Measurements from ENCODE around the gene NCKAP5. TPM values are rescaled to one million over a fixed set of nuclear protein-coding genes. Genes with fewer than 3 reads are reported as not detected.
A peak's percentile ranks its signal among the peaks of the same experiment; 100 is the strongest.

Gene NCKAP5
- total and polyA plus RNA-seq, 7 experiments from 2014 or later: 0.12 TPM; not detected in 6

- Histone ChIP-seq H3K4me1 (ENCODE audit: control insufficient read depth in 2 of 2, insufficient read depth in 2 of 2, low read length in 2 of 2) (no peaks in the 10 kb centered on the region), H3K27me3 (ENCODE audit: control insufficient read depth in 2 of 2, insufficient read depth in 2 of 2, low read length in 2 of 2) (no peaks in the 10 kb centered on the region), H3K9me3 (ENCODE audit: control insufficient read depth in 2 of 3, low read length in 3 of 3) (no peaks in the 10 kb centered on the region), H3K36me3 (ENCODE audit: control insufficient read depth in 2 of 3, insufficient read depth in 3 of 3, low read length in 3 of 3) (no peaks in the 10 kb centered on the region), H3K27ac (ENCODE audit: low read depth, low read length) (no peak overlapping the region), H3K4me3 (ENCODE audit: low read length) (no peak overlapping the region)
- no peaks in the 10 kb centered on the region for H3K4me1 Mint-ChIP-seq
- H3K36me3 Mint-ChIP-seq: no peaks in the 10 kb centered on the region
- intact Hi-C loops (cut with micrococcal nuclease): no loop called here
- no peak overlapping the region for H3K27ac Mint-ChIP-seq
- CTCF ChIA-PET: no interaction called here
- DNase-seq (no peak), ATAC-seq (no peak)
- POLR2A ChIA-PET: no interaction called here
- H3K4me3 Mint-ChIP-seq: no peak overlapping the region
- peaks cover 0 to 3% (median 0%) of the 10 kb centered on the region in 11 donors for H3K9me3 Mint-ChIP-seq
- H3K27me3 Mint-ChIP-seq: no peaks in the 10 kb centered on the region
These were observed 723.7 kb downstream of the NCKAP5 start for GRCh38 chr2:132844585-132844984.

GRCh38 chr2:132837769-132838168, 730.5 kb downstream of the NCKAP5 start:
- H3K36me3 ChIP-seq (ENCODE audit: control insufficient read depth in 2 of 3, insufficient read depth in 3 of 3, low read length in 3 of 3): no peaks in the 10 kb centered on the region
- ChIA-PET POLR2A (no interaction called here), CTCF (no interaction called here)
- no peak for ATAC-seq
- H3K27me3 Mint-ChIP-seq: no peaks in the 10 kb centered on the region
- no peak overlapping the region for H3K4me3 Mint-ChIP-seq
- H3K27ac Mint-ChIP-seq: no peak overlapping the region
- H3K27ac ChIP-seq (ENCODE audit: low read depth, low read length): no peak overlapping the region
- intact Hi-C loops (cut with micrococcal nuclease): no loop called here
- no peaks in the 10 kb centered on the region for H3K4me1 Mint-ChIP-seq
- no peaks in the 10 kb centered on the region for H3K4me1 ChIP-seq (ENCODE audit: control insufficient read depth in 2 of 2, insufficient read depth in 2 of 2, low read length in 2 of 2)
- no peak for DNase-seq
- H3K27me3 ChIP-seq (ENCODE audit: control insufficient read depth in 2 of 2, insufficient read depth in 2 of 2, low read length in 2 of 2): no peaks in the 10 kb centered on the region
- H3K9me3 ChIP-seq (ENCODE audit: control insufficient read depth in 2 of 3, low read length in 3 of 3): no peaks in the 10 kb centered on the region
- H3K9me3 Mint-ChIP-seq: peaks cover 0 to 37% (median 9%) of the 10 kb centered on the region in 11 donors
- H3K4me3 ChIP-seq (ENCODE audit: low read length): no peak overlapping the region
- no peaks in the 10 kb centered on the region for H3K36me3 Mint-ChIP-seq

DNA sequence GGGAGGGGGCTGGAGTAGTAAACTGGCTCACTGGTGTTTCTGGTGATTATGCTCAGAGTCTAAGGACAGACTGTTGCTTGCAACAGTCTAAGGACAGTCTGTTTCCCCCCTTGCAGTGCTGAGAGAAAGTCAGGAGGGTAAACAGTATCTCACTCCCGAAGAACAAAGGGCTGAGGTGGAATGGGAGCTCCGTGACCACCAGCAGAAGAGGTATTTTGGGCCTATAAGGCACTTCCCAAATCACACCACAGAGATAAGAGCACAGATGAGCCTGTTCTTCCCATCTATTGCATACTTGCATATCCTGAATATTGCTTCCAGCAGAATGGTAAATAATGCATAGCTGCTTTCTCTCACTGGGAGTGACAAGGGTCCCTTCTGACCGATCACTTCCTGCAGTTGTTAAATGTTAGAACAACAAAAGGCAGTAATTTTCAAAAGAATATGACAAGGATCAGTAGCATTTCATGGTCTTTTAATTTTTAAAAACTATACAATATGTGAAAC, 737.9 kb downstream of the NCKAP5 start:
- Histone ChIP-seq H3K36me3 (ENCODE audit: control insufficient read depth in 2 of 3, insufficient read depth in 3 of 3, low read length in 3 of 3) (no peaks in the 10 kb centered on the region), H3K4me3 (ENCODE audit: low read length) (no peak overlapping the region), H3K27me3 (ENCODE audit: control insufficient read depth in 2 of 2, insufficient read depth in 2 of 2, low read length in 2 of 2) (no peaks in the 10 kb centered on the region), H3K9me3 (ENCODE audit: control insufficient read depth in 2 of 3, low read length in 3 of 3) (no peaks in the 10 kb centered on the region), H3K27ac (ENCODE audit: low read depth, low read length) (no peak overlapping the region), H3K4me1 (ENCODE audit: control insufficient read depth in 2 of 2, insufficient read depth in 2 of 2, low read length in 2 of 2) (no peaks in the 10 kb centered on the region)
- Mint-ChIP-seq H3K4me1 (no peaks in the 10 kb centered on the region), H3K27ac (no peak overlapping the region), H3K9me3 (peaks cover 0 to 16% (median 9%) of the 10 kb centered on the region in 11 donors), H3K27me3 (no peaks in the 10 kb centered on the region), H3K36me3 (no peaks in the 10 kb centered on the region), H3K4me3 (no peak overlapping the region)
- ChIA-PET CTCF (no interaction called here), POLR2A (no interaction called here)
- intact Hi-C loops (cut with micrococcal nuclease): no loop called here
- DNase-seq (no peak), ATAC-seq (no peak)

GRCh38 chr2:132825601-132826000, 742.7 kb downstream of the NCKAP5 start:
- DNase-seq (no peak), ATAC-seq (no peak)
- CTCF ChIA-PET: no interaction called here
- H3K4me3 Mint-ChIP-seq: no peak overlapping the region
- H3K36me3 Mint-ChIP-seq: no peaks in the 10 kb centered on the region
- no peaks in the 10 kb centered on the region for H3K27me3 Mint-ChIP-seq
- no peaks in the 10 kb centered on the region for H3K4me1 Mint-ChIP-seq
- Histone ChIP-seq H3K9me3 (ENCODE audit: control insufficient read depth in 2 of 3, low read length in 3 of 3) (no peaks in the 10 kb centered on the region), H3K4me1 (ENCODE audit: control insufficient read depth in 2 of 2, insufficient read depth in 2 of 2, low read length in 2 of 2) (no peaks in the 10 kb centered on the region), H3K27ac (ENCODE audit: low read depth, low read length) (no peak overlapping the region), H3K36me3 (ENCODE audit: control insufficient read depth in 2 of 3, insufficient read depth in 3 of 3, low read length in 3 of 3) (no peaks in the 10 kb centered on the region), H3K4me3 (ENCODE audit: low read length) (no peak overlapping the region), H3K27me3 (ENCODE audit: control insufficient read depth in 2 of 2, insufficient read depth in 2 of 2, low read length in 2 of 2) (no peaks in the 10 kb centered on the region)
- H3K9me3 Mint-ChIP-seq: peaks cover 0 to 12% (median 3%) of the 10 kb centered on the region in 11 donors
- no peak overlapping the region for H3K27ac Mint-ChIP-seq
- POLR2A ChIA-PET: no interaction called here
- intact Hi-C loops (cut with micrococcal nuclease): no loop called here

DNA sequence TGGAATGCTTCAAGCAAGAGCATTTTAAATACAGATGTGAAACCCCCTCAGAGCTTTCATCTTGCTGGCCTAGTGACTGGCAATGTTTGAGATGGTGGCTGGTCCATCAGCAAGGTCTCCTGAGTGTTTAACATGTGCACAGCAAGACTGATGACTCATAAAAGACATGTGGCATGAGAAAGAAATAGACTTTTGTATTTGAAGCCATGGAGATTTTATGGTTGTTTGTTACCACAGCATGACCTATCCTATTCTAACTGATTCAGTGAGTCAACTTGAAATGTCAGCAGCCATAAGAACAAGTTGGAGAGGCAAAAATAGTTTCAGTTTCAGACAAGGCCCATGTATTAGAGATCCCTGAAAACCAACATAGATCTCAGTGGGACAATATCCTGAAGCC, 743.5 kb downstream of the NCKAP5 start:
- no peaks in the 10 kb centered on the region for H3K4me1 ChIP-seq (ENCODE audit: control insufficient read depth in 2 of 2, insufficient read depth in 2 of 2, low read length in 2 of 2)
- Mint-ChIP-seq H3K27ac (no peak overlapping the region), H3K4me1 (no peaks in the 10 kb centered on the region), H3K9me3 (peaks cover 0 to 12% (median 0%) of the 10 kb centered on the region in 11 donors), H3K27me3 (no peaks in the 10 kb centered on the region), H3K36me3 (no peaks in the 10 kb centered on the region), H3K4me3 (no peak overlapping the region)
- intact Hi-C loops (cut with micrococcal nuclease): no loop called here
- H3K9me3 ChIP-seq (ENCODE audit: control insufficient read depth in 2 of 3, low read length in 3 of 3): no peaks in the 10 kb centered on the region
- no peak for DNase-seq
- ChIA-PET CTCF (no interaction called here), POLR2A (no interaction called here)
- no peak overlapping the region for H3K27ac ChIP-seq (ENCODE audit: low read depth, low read length)
- H3K36me3 ChIP-seq (ENCODE audit: control insufficient read depth in 2 of 3, insufficient read depth in 3 of 3, low read length in 3 of 3): no peaks in the 10 kb centered on the region
- no peak for ATAC-seq
- H3K4me3 ChIP-seq (ENCODE audit: low read length): no peak overlapping the region
- no peaks in the 10 kb centered on the region for H3K27me3 ChIP-seq (ENCODE audit: control insufficient read depth in 2 of 2, insufficient read depth in 2 of 2, low read length in 2 of 2)

- Histone ChIP-seq H3K4me1 (ENCODE audit: control insufficient read depth in 2 of 2, insufficient read depth in 2 of 2, low read length in 2 of 2) (no peaks in the 10 kb centered on the region), H3K27me3 (ENCODE audit: control insufficient read depth in 2 of 2, insufficient read depth in 2 of 2, low read length in 2 of 2) (no peaks in the 10 kb centered on the region), H3K9me3 (ENCODE audit: control insufficient read depth in 2 of 3, low read length in 3 of 3) (no peaks in the 10 kb centered on the region), H3K36me3 (ENCODE audit: control insufficient read depth in 2 of 3, insufficient read depth in 3 of 3, low read length in 3 of 3) (no peaks in the 10 kb centered on the region), H3K27ac (ENCODE audit: low read depth, low read length) (no peak overlapping the region), H3K4me3 (ENCODE audit: low read length) (no peak overlapping the region)
- Mint-ChIP-seq H3K4me1 (no peaks in the 10 kb centered on the region), H3K4me3 (peak overlapping the region in 1 of 10 donors; percentile 63), H3K36me3 (peaks cover 0 to 4% (median 0%) of the 10 kb centered on the region in 5 donors), H3K27me3 (no peaks in the 10 kb centered on the region), H3K27ac (no peak overlapping the region), H3K9me3 (peaks cover 0 to 8% (median 0%) of the 10 kb centered on the region in 11 donors)
- CTCF ChIA-PET: no interaction called here
- no peak for DNase-seq
- ATAC-seq: no peak
- POLR2A ChIA-PET: no interaction called here
- intact Hi-C loops (cut with micrococcal nuclease): no loop called here
These were observed 752.0 kb downstream of the NCKAP5 start for GRCh38 chr2:132816234-132816633.

- peaks cover 0 to 4% (median 0%) of the 10 kb centered on the region in 5 donors for H3K27me3 Mint-ChIP-seq
- no peak overlapping the region for H3K27ac Mint-ChIP-seq
- peaks cover 0 to 11% (median 3%) of the 10 kb centered on the region in 11 donors for H3K9me3 Mint-ChIP-seq
- no peak for ATAC-seq
- ChIA-PET CTCF (no interaction called here), POLR2A (no interaction called here)
- intact Hi-C loops (cut with micrococcal nuclease): no loop called here
- no peak overlapping the region for H3K4me3 Mint-ChIP-seq
- Histone ChIP-seq H3K27ac (ENCODE audit: low read depth, low read length) (no peak overlapping the region), H3K36me3 (ENCODE audit: control insufficient read depth in 2 of 3, insufficient read depth in 3 of 3, low read length in 3 of 3) (no peaks in the 10 kb centered on the region), H3K4me1 (ENCODE audit: control insufficient read depth in 2 of 2, insufficient read depth in 2 of 2, low read length in 2 of 2) (no peaks in the 10 kb centered on the region), H3K4me3 (ENCODE audit: low read length) (no peak overlapping the region), H3K27me3 (ENCODE audit: control insufficient read depth in 2 of 2, insufficient read depth in 2 of 2, low read length in 2 of 2) (no peaks in the 10 kb centered on the region), H3K9me3 (ENCODE audit: control insufficient read depth in 2 of 3, low read length in 3 of 3) (no peaks in the 10 kb centered on the region)
- peaks cover 0 to 4% (median 0%) of the 10 kb centered on the region in 5 donors for H3K36me3 Mint-ChIP-seq
- no peak for DNase-seq
- H3K4me1 Mint-ChIP-seq: no peaks in the 10 kb centered on the region
These were observed 752.7 kb downstream of the NCKAP5 start for GRCh38 chr2:132815516-132815915.

Measured in naive thymus-derived CD4-positive, alpha-beta T cell (primary cell).